Liver (tissue), 3 donors: ENCODE data around the gene SEC31A.

Experiments
- CTCF ChIP-seq: fragments of 150-350 bp; IDR thresholded peaks from 2 replicates; pipeline ENCODE4 v1.5.1; 2017; ENCODE audit warnings: improper control_type of control experiment, low read depth, low read length; ENCODE audit not compliant: missing input control
- GABPA ChIP-seq, 2 donors: IDR thresholded peaks in 1 of 2; conservative IDR thresholded peaks in 1 of 2; 2 replicates each; pipeline ENCODE4 v1.6.1; 2016; ENCODE audit warnings: antibody characterized with exemption in 2 of 2, mild to moderate bottlenecking in 1 of 2, moderate library complexity in 1 of 2
- JUND ChIP-seq, 2 donors: IDR thresholded peaks; 2 replicates each; pipeline ENCODE4 v1.6.1; 2016; ENCODE audit warnings: antibody characterized with exemption in 2 of 2
- RAD21 ChIP-seq, 2 donors: IDR thresholded peaks; 2 replicates each; pipeline ENCODE4 v1.6.1; 2016; ENCODE audit warnings: antibody characterized with exemption in 2 of 2, mild to moderate bottlenecking in 2 of 2
- TAF1 ChIP-seq: conservative IDR thresholded peaks from 2 replicates; pipeline ENCODE4 v1.6.1; 2016; ENCODE audit warnings: antibody characterized with exemption, mild to moderate bottlenecking
- YY1 ChIP-seq: IDR thresholded peaks from 2 replicates; pipeline ENCODE4 v1.6.1; 2016; ENCODE audit warnings: antibody characterized with exemption, mild to moderate bottlenecking
- TF ChIP-seq, protein P1 (sequence below): IDR thresholded peaks from 2 replicates; pipeline ENCODE4 v1.6.1; 2016; ENCODE audit warnings: antibody characterized with exemption, mild to moderate bottlenecking
- donor health status: healthy.
- donor health status: healthy.

GRCh38 chr4:82779032-82779431, 111.9 kb downstream of the SEC31A start:
- TF ChIP-seq JUND (IDR thresholded peaks at IDR 0.05) (no peak), CTCF (no peak), TAF1 (no peak), YY1 (no peak), RAD21 (IDR thresholded peaks at IDR 0.05) (no peak), GABPA (IDR thresholded peaks at IDR 0.05 in 1 of 2, conservative IDR thresholded peaks at IDR 0.05 in 1 of 2) (no peak)
- TF ChIP-seq, protein P1, sequence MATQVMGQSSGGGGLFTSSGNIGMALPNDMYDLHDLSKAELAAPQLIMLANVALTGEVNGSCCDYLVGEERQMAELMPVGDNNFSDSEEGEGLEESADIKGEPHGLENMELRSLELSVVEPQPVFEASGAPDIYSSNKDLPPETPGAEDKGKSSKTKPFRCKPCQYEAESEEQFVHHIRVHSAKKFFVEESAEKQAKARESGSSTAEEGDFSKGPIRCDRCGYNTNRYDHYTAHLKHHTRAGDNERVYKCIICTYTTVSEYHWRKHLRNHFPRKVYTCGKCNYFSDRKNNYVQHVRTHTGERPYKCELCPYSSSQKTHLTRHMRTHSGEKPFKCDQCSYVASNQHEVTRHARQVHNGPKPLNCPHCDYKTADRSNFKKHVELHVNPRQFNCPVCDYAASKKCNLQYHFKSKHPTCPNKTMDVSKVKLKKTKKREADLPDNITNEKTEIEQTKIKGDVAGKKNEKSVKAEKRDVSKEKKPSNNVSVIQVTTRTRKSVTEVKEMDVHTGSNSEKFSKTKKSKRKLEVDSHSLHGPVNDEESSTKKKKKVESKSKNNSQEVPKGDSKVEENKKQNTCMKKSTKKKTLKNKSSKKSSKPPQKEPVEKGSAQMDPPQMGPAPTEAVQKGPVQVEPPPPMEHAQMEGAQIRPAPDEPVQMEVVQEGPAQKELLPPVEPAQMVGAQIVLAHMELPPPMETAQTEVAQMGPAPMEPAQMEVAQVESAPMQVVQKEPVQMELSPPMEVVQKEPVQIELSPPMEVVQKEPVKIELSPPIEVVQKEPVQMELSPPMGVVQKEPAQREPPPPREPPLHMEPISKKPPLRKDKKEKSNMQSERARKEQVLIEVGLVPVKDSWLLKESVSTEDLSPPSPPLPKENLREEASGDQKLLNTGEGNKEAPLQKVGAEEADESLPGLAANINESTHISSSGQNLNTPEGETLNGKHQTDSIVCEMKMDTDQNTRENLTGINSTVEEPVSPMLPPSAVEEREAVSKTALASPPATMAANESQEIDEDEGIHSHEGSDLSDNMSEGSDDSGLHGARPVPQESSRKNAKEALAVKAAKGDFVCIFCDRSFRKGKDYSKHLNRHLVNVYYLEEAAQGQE = no peak
